Measurements from ENCODE around the gene LIG3. TPM values are rescaled to one million over a fixed set of nuclear protein-coding genes. Genes with fewer than 3 reads are reported as not detected.

Gene LIG3
- total and polyA plus RNA-seq, 7 experiments from 2014 or later: 14.4 to 60.3 (median 50.7) TPM

DNA sequence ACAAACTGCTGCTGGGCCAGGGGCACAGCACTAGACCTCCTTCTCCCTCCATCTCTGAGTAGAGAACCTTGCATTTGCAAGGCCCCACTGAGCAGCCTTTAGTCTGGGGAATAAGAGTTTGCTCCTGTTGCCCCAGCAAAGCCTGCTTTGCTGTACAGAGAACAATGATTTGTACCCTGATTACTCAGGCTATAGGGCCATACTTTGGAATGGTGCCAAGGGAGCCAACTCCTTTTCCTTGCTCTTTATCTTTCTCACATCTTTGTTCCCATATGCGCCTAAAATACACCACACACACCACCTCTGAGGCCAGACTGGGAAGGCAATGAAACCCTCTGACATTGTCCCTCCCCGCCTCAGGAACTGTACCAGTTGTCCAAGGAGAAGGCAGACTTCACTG is 21.2 kb downstream of the LIG3 start:
- Mint-ChIP-seq H3K9me3 (no peaks in the 10 kb centered on the region), H3K27me3 (no peaks in the 10 kb centered on the region), H3K27ac (peak overlapping the region in 8 of 9 donors; percentile 10 to 89 (median 44)), H3K36me3 (peaks cover 0 to 36% (median 4%) of the 10 kb centered on the region in 5 donors), H3K4me3 (no peak overlapping the region), H3K4me1 (peaks cover 5 to 9% (median 6%) of the 10 kb centered on the region in 7 donors)
- H3K27ac ChIP-seq (ENCODE audit: low read depth, low read length): no peak overlapping the region
- no peak for DNase-seq
- H3K4me3 ChIP-seq (ENCODE audit: low read length): no peak overlapping the region
- peaks cover 0 to 64% (median 14%) of the 10 kb centered on the region in 3 experiments for H3K36me3 ChIP-seq (ENCODE audit: control insufficient read depth in 2 of 3, insufficient read depth in 3 of 3, low read length in 3 of 3)
- ChIA-PET CTCF (interaction anchor here (0.8 to 4.2 kb wide), 4 partner anchors 68 to 459 kb away, joined by 3 to 25 read pairs (median 3); partner anchors contain the start of gene RAD51D), POLR2A (interaction anchor here (0.7 to 1.2 kb wide), 2 partner anchors 16 to 45 kb away, joined by 3 read pairs; no protein-coding TSS in a partner anchor)
- no peaks in the 10 kb centered on the region for H3K27me3 ChIP-seq (ENCODE audit: control insufficient read depth in 2 of 2, insufficient read depth in 2 of 2, low read length in 2 of 2)
- H3K4me1 ChIP-seq (ENCODE audit: control insufficient read depth in 2 of 2, insufficient read depth in 2 of 2, low read length in 2 of 2): no peaks in the 10 kb centered on the region
- intact Hi-C loops (cut with micrococcal nuclease): no loop called here
- H3K9me3 ChIP-seq (ENCODE audit: control insufficient read depth in 2 of 3, low read length in 3 of 3): no peaks in the 10 kb centered on the region
- ATAC-seq: no peak

- Histone ChIP-seq H3K9me3 (ENCODE audit: control insufficient read depth in 2 of 3, low read length in 3 of 3) (no peaks in the 10 kb centered on the region), H3K4me1 (ENCODE audit: control insufficient read depth in 2 of 2, insufficient read depth in 2 of 2, low read length in 2 of 2) (no peaks in the 10 kb centered on the region), H3K27me3 (ENCODE audit: control insufficient read depth in 2 of 2, insufficient read depth in 2 of 2, low read length in 2 of 2) (no peaks in the 10 kb centered on the region), H3K36me3 (ENCODE audit: control insufficient read depth in 2 of 3, insufficient read depth in 3 of 3, low read length in 3 of 3) (peaks cover 0 to 62% (median 14%) of the 10 kb centered on the region in 3 experiments), H3K27ac (ENCODE audit: low read depth, low read length) (no peak overlapping the region), H3K4me3 (ENCODE audit: low read length) (no peak overlapping the region)
- ChIA-PET POLR2A (interaction anchor here (1.8 kb wide), 1 partner anchor 65 kb away, joined by 4 read pairs; no protein-coding TSS in a partner anchor), CTCF (interaction anchor here (0.6 to 1.4 kb wide), 3 partner anchors 25 to 119 kb away, joined by 3 to 5 read pairs (median 5); partner anchors contain the start of genes FNDC8 and RFFL)
- DNase-seq: no peak
- Mint-ChIP-seq H3K4me1 (peaks cover 4 to 13% (median 9%) of the 10 kb centered on the region in 7 donors), H3K4me3 (no peak overlapping the region), H3K36me3 (peaks cover 0 to 44% (median 8%) of the 10 kb centered on the region in 5 donors), H3K27ac (peak overlapping the region in 7 of 9 donors; percentile 11 to 82 (median 54)), H3K9me3 (no peaks in the 10 kb centered on the region), H3K27me3 (no peaks in the 10 kb centered on the region)
- no peak for ATAC-seq
- intact Hi-C loops (cut with micrococcal nuclease): no loop called here
These were observed 22.7 kb downstream of the LIG3 start for GRCh38 chr17:35002876-35003551.

GRCh38 chr17:35003778-35004177 is 23.5 kb downstream of the LIG3 start:
- peaks cover 0 to 9% (median 5%) of the 10 kb centered on the region in 7 donors for H3K4me1 Mint-ChIP-seq
- Histone ChIP-seq H3K9me3 (ENCODE audit: control insufficient read depth in 2 of 3, low read length in 3 of 3) (no peaks in the 10 kb centered on the region), H3K36me3 (ENCODE audit: control insufficient read depth in 2 of 3, insufficient read depth in 3 of 3, low read length in 3 of 3) (peaks cover 0 to 61% (median 14%) of the 10 kb centered on the region in 3 experiments), H3K4me3 (ENCODE audit: low read length) (no peak overlapping the region), H3K27me3 (ENCODE audit: control insufficient read depth in 2 of 2, insufficient read depth in 2 of 2, low read length in 2 of 2) (no peaks in the 10 kb centered on the region), H3K27ac (ENCODE audit: low read depth, low read length) (no peak overlapping the region), H3K4me1 (ENCODE audit: control insufficient read depth in 2 of 2, insufficient read depth in 2 of 2, low read length in 2 of 2) (no peaks in the 10 kb centered on the region)
- H3K27me3 Mint-ChIP-seq: no peaks in the 10 kb centered on the region
- CTCF ChIA-PET: no interaction called here
- POLR2A ChIA-PET: interaction anchor here (1.8 to 2.5 kb wide), 2 partner anchors 12 to 65 kb away, joined by 4 to 8 read pairs; no protein-coding TSS in a partner anchor
- H3K27ac Mint-ChIP-seq: peak overlapping the region in 8 of 9 donors; percentile 13 to 83 (median 49)
- DNase-seq (no peak), ATAC-seq (no peak)
- no peak overlapping the region for H3K4me3 Mint-ChIP-seq
- peaks cover 0 to 48% (median 5%) of the 10 kb centered on the region in 5 donors for H3K36me3 Mint-ChIP-seq
- intact Hi-C loops (cut with micrococcal nuclease): no loop called here
- H3K9me3 Mint-ChIP-seq: no peaks in the 10 kb centered on the region

GRCh38 chr17:35006345-35006744 is 26.0 kb downstream of the LIG3 start:
- H3K4me3 ChIP-seq (ENCODE audit: low read length): no peak overlapping the region
- no peak for DNase-seq
- Mint-ChIP-seq H3K36me3 (peaks cover 4 to 58% (median 15%) of the 10 kb centered on the region in 5 donors), H3K4me3 (no peak overlapping the region), H3K27me3 (no peaks in the 10 kb centered on the region), H3K4me1 (peaks cover 0 to 9% (median 5%) of the 10 kb centered on the region in 7 donors), H3K27ac (peak overlapping the region in 4 of 9 donors; percentile 38 to 69 (median 51)), H3K9me3 (no peaks in the 10 kb centered on the region)
- ChIA-PET POLR2A (interaction anchor here (2.5 kb wide), 1 partner anchor 9 kb away, joined by 8 read pairs; no protein-coding TSS in a partner anchor), CTCF (interaction anchor here (1.0 kb wide), 1 partner anchor 45 kb away, joined by 4 read pairs; no protein-coding TSS in a partner anchor)
- H3K4me1 ChIP-seq (ENCODE audit: control insufficient read depth in 2 of 2, insufficient read depth in 2 of 2, low read length in 2 of 2): no peaks in the 10 kb centered on the region
- intact Hi-C loops (cut with micrococcal nuclease): no loop called here
- no peak overlapping the region for H3K27ac ChIP-seq (ENCODE audit: low read depth, low read length)
- no peaks in the 10 kb centered on the region for H3K27me3 ChIP-seq (ENCODE audit: control insufficient read depth in 2 of 2, insufficient read depth in 2 of 2, low read length in 2 of 2)
- H3K9me3 ChIP-seq (ENCODE audit: control insufficient read depth in 2 of 3, low read length in 3 of 3): no peaks in the 10 kb centered on the region
- H3K36me3 ChIP-seq (ENCODE audit: control insufficient read depth in 2 of 3, insufficient read depth in 3 of 3, low read length in 3 of 3): peaks cover 0 to 60% (median 13%) of the 10 kb centered on the region in 3 experiments
- ATAC-seq: no peak

- ChIA-PET CTCF (interaction anchor here (1.6 kb wide), 1 partner anchor 8 kb away, joined by 7 read pairs; no protein-coding TSS in a partner anchor), POLR2A (interaction anchor here (1.1 kb wide), 1 partner anchor 16 kb away, joined by 3 read pairs; no protein-coding TSS in a partner anchor)
- peaks cover 4 to 56% (median 12%) of the 10 kb centered on the region in 5 donors for H3K36me3 Mint-ChIP-seq
- no peaks in the 10 kb centered on the region for H3K4me1 ChIP-seq (ENCODE audit: control insufficient read depth in 2 of 2, insufficient read depth in 2 of 2, low read length in 2 of 2)
- no peaks in the 10 kb centered on the region for H3K9me3 Mint-ChIP-seq
- H3K27me3 Mint-ChIP-seq: no peaks in the 10 kb centered on the region
- ATAC-seq (no peak), DNase-seq (no peak)
- H3K4me1 Mint-ChIP-seq: peaks cover 0 to 9% (median 5%) of the 10 kb centered on the region in 7 donors
- no peak overlapping the region for H3K27ac ChIP-seq (ENCODE audit: low read depth, low read length)
- no peak overlapping the region for H3K4me3 Mint-ChIP-seq
- H3K9me3 ChIP-seq (ENCODE audit: control insufficient read depth in 2 of 3, low read length in 3 of 3): no peaks in the 10 kb centered on the region
- no peak overlapping the region for H3K4me3 ChIP-seq (ENCODE audit: low read length)
- H3K36me3 ChIP-seq (ENCODE audit: control insufficient read depth in 2 of 3, insufficient read depth in 3 of 3, low read length in 3 of 3): peaks cover 0 to 60% (median 11%) of the 10 kb centered on the region in 3 experiments
- H3K27me3 ChIP-seq (ENCODE audit: control insufficient read depth in 2 of 2, insufficient read depth in 2 of 2, low read length in 2 of 2): no peaks in the 10 kb centered on the region
- intact Hi-C loops (cut with micrococcal nuclease): no loop called here
- peak overlapping the region in 8 of 9 donors; percentile 1 to 83 (median 47) for H3K27ac Mint-ChIP-seq
These were observed 26.6 kb downstream of the LIG3 start for GRCh38 chr17:35006961-35007360.

DNA sequence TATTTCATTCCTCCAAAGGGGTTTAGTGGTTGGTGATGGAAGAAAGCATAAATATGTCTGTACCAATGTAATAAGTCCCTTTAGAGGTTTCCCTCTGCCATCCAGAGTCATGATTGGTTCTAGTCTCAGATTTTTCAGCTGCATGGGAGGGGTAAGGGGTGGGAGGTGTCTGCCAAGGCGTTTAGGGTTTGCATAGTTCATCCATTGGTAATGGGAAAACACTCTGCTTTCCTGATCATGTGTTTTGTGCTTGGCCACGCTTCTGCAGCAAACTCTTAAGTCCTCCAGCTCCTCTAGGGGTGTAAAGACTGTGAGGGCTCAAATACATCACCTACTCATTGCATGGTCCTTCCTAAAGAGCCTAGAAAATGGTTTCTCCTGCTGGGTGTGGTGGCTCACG is 29.8 kb downstream of the LIG3 start:
- no peaks in the 10 kb centered on the region for H3K9me3 ChIP-seq (ENCODE audit: control insufficient read depth in 2 of 3, low read length in 3 of 3)
- H3K27ac ChIP-seq (ENCODE audit: low read depth, low read length): no peak overlapping the region
- Mint-ChIP-seq H3K9me3 (no peaks in the 10 kb centered on the region), H3K36me3 (peaks cover 4 to 50% (median 15%) of the 10 kb centered on the region in 5 donors), H3K27me3 (no peaks in the 10 kb centered on the region), H3K27ac (peak overlapping the region in 6 of 9 donors; percentile 7 to 76 (median 29)), H3K4me1 (peaks cover 0 to 6% (median 3%) of the 10 kb centered on the region in 7 donors), H3K4me3 (no peak overlapping the region)
- no peaks in the 10 kb centered on the region for H3K27me3 ChIP-seq (ENCODE audit: control insufficient read depth in 2 of 2, insufficient read depth in 2 of 2, low read length in 2 of 2)
- ChIA-PET CTCF (interaction anchor here (0.8 to 1.6 kb wide), 3 partner anchors 27 to 54 kb away, joined by 3 to 6 read pairs (median 4); no protein-coding TSS in a partner anchor), POLR2A (no interaction called here)
- no peak overlapping the region for H3K4me3 ChIP-seq (ENCODE audit: low read length)
- no peak for DNase-seq
- H3K36me3 ChIP-seq (ENCODE audit: control insufficient read depth in 2 of 3, insufficient read depth in 3 of 3, low read length in 3 of 3): peaks cover 11 to 64% (median 11%) of the 10 kb centered on the region in 3 experiments
- ATAC-seq: no peak
- H3K4me1 ChIP-seq (ENCODE audit: control insufficient read depth in 2 of 2, insufficient read depth in 2 of 2, low read length in 2 of 2): no peaks in the 10 kb centered on the region
- intact Hi-C loops (cut with micrococcal nuclease): no loop called here

All from naive thymus-derived CD4-positive, alpha-beta T cell (primary cell).